Stimulated activated CD4-positive, alpha-beta T cell treated with anti-CD3 and anti-CD28 coated beads, Interleukin-15, amount 100 ng/mL, for 24 hours (primary cell): ENCODE measurements around the gene RAB5B.
"Not testable (repeated sequence)": the region's sequence is repeated elsewhere in the genome, so short reads cannot be mapped to it uniquely, and the experiment has no call there.

Source experiments
- DNase-seq: peaks from one replicate; pipeline ENCODE4 v3.0.0-alpha.2; 2020

Gene RAB5B

GRCh38 chr12:55942055-55942454 lies 31.8 kb upstream of the RAB5B start:
- no peak for DNase-seq

GRCh38 chr12:55942577-55943136 lies 31.2 kb upstream of the RAB5B start:
- no peak for DNase-seq

- DNase-seq, result no peak
Observed at GRCh38 chr12:55946553-55946952, 27.3 kb upstream of the RAB5B start.

GRCh38 chr12:55955344-55955743 lies 18.5 kb upstream of the RAB5B start:
- DNase-seq, result no peak

- peak; percentile 66 for DNase-seq
Observed at GRCh38 chr12:55955800-55956508, 17.9 kb upstream of the RAB5B start.

GRCh38 chr12:55957106-55957859 lies 16.6 kb upstream of the RAB5B start:
- no peak for DNase-seq

GRCh38 chr12:55963760-55964159 lies 10.1 kb upstream of the RAB5B start:
- no peak for DNase-seq

- no peak for DNase-seq
Observed at GRCh38 chr12:55965240-55965639, 8.6 kb upstream of the RAB5B start.

- no peak for DNase-seq
Observed at GRCh38 chr12:55965941-55966407, 7.9 kb upstream of the RAB5B start, which contains the start of gene PMEL. PMEL (minus strand) TSS chr12:55966042; CDS start chr12:55966011, 31 bp downstream.

- DNase-seq, result peak; percentile 97
Observed at GRCh38 chr12:55966408-55967281, 7.2 kb upstream of the RAB5B start, which contains the start of gene CDK2. CDK2 (plus strand) TSS chr12:55966830; CDS start chr12:55967009, 179 bp downstream.

GRCh38 chr12:55969356-55969755 lies 4.5 kb upstream of the RAB5B start:
- no peak for DNase-seq

GRCh38 chr12:55970775-55971174 lies 3.1 kb upstream of the RAB5B start:
- no peak for DNase-seq

- DNase-seq, result no peak
Observed at GRCh38 chr12:55972042-55972441, 1.8 kb upstream of the RAB5B start.

- no peak for DNase-seq
Observed at GRCh38 chr12:55972456-55972855, 1.4 kb upstream of the RAB5B start.

GRCh38 chr12:55972911-55973598 lies 823 bp upstream of the RAB5B start:
- DNase-seq, result no peak

GRCh38 chr12:55974308-55974730 lies 441 bp downstream of the RAB5B start:
- peak; percentile 54 for DNase-seq

GRCh38 chr12:55978393-55978792 lies 4.5 kb downstream of the RAB5B start:
- DNase-seq, result no peak

- DNase-seq, result no peak
Observed at GRCh38 chr12:55979069-55979468, 5.2 kb downstream of the RAB5B start.

- DNase-seq, result not testable (repeated sequence)
Observed at GRCh38 chr12:55981882-55982281, 8.0 kb downstream of the RAB5B start.

GRCh38 chr12:55982319-55982936 lies 8.6 kb downstream of the RAB5B start:
- no peak for DNase-seq

GRCh38 chr12:55983232-55983842 lies 9.5 kb downstream of the RAB5B start:
- no peak for DNase-seq
